Astrocyte of the cerebellum (primary cell): ENCODE results near the gene MVK.

Experiments
- DNase-seq: peaks from one replicate; pipeline ENCODE4 v3.0.0-alpha.2; 2011; ENCODE audit warnings: low read depth
- H3K4me3 ChIP-seq: 2 replicates; pipeline ENCODE4 v1.5.1; 2011; ENCODE audit warnings: mild to moderate bottlenecking, low read depth, low read length, moderate library complexity
- in situ Hi-C: cut with HindIII; loops from 2 replicates; pipeline ENCODE4 v1.10.0; 2017; ENCODE audit warnings: low sequenced_read_pairs
- TF ChIP-seq, protein P1 (sequence below): IDR thresholded peaks from 2 replicates; pipeline ENCODE4 v1.5.1; 2012; ENCODE audit warnings: low read length, low read depth, moderate library complexity, mild to moderate bottlenecking; ENCODE audit errors: missing control alignments

Gene MVK

DNA sequence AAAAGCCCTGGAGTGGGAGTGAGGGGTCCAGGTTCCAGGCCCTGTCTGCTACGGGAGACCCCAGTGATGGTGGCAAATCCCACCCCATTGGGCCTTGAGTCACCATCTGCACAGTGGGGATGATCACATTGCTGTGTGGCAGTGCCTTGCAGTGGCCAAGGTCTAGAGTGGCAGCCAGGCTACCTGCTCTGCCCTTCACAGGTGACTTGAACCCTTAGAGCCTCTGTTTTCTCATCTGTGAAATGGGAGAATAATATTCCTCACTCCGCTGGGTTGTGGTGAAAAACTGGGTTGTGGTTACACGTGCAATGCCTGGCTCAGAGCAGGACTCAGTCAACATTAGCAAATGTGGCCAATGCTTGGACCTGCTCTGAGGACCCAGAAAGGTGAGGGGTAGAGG, 58.2 kb downstream of the MVK start:
- no peak for DNase-seq
- TF ChIP-seq, protein P1, sequence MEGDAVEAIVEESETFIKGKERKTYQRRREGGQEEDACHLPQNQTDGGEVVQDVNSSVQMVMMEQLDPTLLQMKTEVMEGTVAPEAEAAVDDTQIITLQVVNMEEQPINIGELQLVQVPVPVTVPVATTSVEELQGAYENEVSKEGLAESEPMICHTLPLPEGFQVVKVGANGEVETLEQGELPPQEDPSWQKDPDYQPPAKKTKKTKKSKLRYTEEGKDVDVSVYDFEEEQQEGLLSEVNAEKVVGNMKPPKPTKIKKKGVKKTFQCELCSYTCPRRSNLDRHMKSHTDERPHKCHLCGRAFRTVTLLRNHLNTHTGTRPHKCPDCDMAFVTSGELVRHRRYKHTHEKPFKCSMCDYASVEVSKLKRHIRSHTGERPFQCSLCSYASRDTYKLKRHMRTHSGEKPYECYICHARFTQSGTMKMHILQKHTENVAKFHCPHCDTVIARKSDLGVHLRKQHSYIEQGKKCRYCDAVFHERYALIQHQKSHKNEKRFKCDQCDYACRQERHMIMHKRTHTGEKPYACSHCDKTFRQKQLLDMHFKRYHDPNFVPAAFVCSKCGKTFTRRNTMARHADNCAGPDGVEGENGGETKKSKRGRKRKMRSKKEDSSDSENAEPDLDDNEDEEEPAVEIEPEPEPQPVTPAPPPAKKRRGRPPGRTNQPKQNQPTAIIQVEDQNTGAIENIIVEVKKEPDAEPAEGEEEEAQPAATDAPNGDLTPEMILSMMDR = no peak
- in situ Hi-C loops = no loop called here
- no peak overlapping the region for H3K4me3 ChIP-seq

DNA sequence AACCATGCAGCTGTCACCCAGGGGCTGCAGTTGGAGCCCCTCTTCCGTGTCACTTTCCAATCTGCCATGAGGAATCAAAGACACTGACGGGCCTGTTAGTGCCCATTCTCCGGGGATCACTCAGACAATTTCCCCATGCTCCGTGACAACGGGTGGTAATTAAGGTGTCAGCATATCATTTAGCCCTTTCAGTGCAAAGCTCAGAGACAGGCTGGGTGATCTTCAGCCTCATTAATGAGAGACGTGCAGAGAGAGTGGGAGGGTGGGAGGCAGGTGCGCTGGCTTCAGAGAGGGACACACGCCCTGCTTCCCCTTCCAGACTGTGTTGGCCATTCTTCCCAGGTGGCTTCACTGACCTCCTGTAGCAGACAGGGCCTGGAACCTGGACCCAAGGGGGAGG, 58.7 kb downstream of the MVK start:
- no peak overlapping the region for H3K4me3 ChIP-seq
- in situ Hi-C loops = no loop called here
- DNase-seq = no peak
- TF ChIP-seq, protein P1 = no peak

DNA sequence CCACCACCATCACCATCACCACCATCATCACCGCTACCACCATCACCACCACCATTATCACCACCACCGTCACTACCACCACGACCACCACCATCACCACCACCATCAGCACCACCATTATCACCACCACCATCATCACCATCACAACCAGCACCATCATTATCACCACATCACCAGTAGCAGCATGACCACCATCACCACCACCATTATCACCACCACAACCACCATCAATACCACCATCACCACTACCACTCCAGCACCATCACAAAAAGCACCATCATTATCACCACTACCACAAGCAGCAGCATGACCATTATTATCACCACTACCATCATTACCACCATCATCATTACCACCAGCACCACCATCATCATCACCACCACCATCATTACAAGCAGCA, 62.1 kb downstream of the MVK start:
- TF ChIP-seq, protein P1 = no peak
- H3K4me3 ChIP-seq = no peak overlapping the region
- no peak for DNase-seq
- in situ Hi-C loops = no loop called here

DNA sequence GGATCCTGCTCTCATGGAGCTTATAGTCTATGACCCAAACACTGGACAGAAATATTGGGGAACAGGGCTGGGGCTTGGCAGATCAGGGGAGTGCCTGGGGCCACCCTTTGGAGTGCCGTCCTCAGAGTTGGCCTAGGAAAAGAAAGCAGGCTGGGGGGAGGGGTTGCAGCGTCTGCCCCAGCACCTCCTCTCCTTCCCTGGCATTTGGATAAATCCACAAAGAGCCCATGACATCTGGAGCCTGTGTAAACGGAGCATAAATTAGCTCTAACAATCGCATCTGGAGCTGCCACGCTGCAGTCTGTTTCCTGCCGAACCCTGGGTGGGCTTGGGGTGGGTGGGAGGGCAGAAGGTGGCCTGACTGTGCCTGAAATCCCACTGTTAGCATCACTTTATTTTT, 63.8 kb downstream of the MVK start:
- TF ChIP-seq, protein P1 = no peak
- DNase-seq = no peak
- H3K4me3 ChIP-seq = no peak overlapping the region
- in situ Hi-C loops = no loop called here

DNA sequence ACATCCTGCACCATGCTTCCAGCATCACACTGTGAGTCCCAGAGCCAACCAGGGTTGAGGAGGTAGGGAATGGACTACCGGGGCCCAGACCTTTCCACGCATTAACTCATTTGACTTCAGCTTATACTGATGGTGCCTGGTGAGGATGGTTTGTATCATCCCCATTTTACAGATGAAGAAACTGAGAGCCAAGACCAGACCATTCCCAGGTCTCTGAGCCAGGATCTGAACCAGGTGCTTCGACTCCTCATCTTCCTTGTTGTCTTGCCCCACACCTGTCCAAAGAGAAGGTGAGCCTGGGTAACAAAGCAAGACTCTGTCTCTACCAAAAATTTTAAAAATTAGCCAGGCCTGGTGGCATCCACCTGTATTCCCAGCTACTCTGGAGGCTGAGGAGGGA, 64.4 kb downstream of the MVK start:
- DNase-seq = no peak
- TF ChIP-seq, protein P1 = no peak
- in situ Hi-C loops = no loop called here
- no peak overlapping the region for H3K4me3 ChIP-seq

DNA sequence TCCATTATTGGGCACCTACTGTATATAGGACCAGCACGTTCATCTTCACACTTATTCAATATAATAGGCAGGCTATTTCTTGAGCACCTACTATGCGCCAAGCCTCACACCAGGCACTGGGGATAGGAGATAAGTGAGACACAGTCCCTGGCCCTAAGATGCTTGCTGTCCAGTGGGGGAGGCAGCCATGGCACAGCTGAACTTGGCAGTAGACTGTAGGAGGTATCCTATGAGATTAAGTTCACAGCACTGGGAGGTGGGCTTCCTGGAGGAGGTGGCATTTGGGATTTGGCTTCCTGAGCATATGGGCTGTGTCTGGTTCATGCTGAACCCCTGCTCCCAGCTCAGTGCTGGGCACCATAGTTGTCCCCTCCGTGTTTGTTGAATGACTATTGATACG, 65.1 kb downstream of the MVK start:
- TF ChIP-seq, protein P1 = no peak

More for the DNA sequence above, 65.1 kb downstream of the MVK start:
- H3K4me3 ChIP-seq = no peak overlapping the region
- DNase-seq = no peak
- in situ Hi-C loops = no loop called here
